Activated T-cell treated with anti-CD3 and anti-CD28 coated beads, Interleukin-2, amount 50 U/mL, for 1 hour (primary cell): Measurements from ENCODE around the gene CLDN5.

Source experiments
- DNase-seq: peaks from one replicate; pipeline ENCODE4 v3.0.0-alpha.2; 2020

CLDN5 gene

DNA sequence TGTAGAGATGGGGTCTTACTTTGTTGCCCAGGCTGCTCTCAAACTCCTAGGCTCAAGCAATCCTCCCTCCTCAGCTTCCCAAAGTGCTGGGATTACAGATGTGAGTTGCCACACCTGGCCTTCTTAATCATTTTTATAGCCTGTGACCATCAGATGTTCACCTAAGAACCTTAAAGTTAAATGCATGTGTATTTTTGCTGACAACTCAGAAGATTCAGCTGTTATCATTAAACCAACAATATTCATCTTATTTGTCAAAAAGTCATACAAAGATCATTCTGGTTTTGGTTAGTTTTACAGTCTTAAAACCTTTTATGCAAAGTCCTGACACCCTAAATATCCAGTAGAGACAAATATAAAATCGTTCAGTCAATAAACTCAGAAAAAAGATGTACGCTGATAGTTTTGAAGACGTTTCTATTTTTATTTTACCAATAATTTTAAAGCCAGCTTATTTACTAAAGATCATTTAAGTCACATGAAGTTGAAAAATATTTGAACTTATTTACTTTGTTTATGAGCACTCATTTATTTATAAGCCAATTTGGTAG is 22.2 kb downstream of the CLDN5 start:
- DNase-seq: no peak

- DNase-seq: no peak
These were observed 24.3 kb downstream of the CLDN5 start for GRCh38 chr22:19499880-19500242.

GRCh38 chr22:19499236-19499879 is 24.9 kb downstream of the CLDN5 start:
- DNase-seq: no peak

- no peak for DNase-seq
These were observed 25.4 kb downstream of the CLDN5 start for GRCh38 chr22:19498866-19499190.

- DNase-seq: no peak
These were observed 25.9 kb downstream of the CLDN5 start for GRCh38 chr22:19498154-19498865.

DNA sequence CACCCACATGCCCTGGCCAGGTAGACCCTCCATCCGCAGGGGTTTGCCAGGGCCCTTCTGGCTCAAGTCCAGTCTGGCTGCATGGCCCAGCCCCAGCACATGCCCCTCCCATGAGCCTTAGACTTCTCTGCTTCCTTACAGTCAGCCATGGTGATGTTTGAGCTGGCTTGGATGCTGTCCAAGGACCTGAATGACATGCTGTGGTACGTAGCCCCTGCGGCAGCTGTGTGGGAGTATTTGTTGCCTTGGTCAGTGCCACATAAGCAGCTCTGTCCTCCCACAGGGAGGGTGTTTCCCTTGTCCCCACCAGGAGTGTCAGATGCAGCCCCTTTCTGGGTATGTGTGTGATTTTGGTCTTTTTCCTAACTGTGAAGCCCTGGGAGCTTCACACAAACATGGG is 27.0 kb downstream of the CLDN5 start:
- no peak for DNase-seq

- DNase-seq: no peak
These were observed 27.9 kb downstream of the CLDN5 start for GRCh38 chr22:19496324-19496630.

GRCh38 chr22:19495562-19496323 is 28.5 kb downstream of the CLDN5 start:
- DNase-seq: no peak

DNA sequence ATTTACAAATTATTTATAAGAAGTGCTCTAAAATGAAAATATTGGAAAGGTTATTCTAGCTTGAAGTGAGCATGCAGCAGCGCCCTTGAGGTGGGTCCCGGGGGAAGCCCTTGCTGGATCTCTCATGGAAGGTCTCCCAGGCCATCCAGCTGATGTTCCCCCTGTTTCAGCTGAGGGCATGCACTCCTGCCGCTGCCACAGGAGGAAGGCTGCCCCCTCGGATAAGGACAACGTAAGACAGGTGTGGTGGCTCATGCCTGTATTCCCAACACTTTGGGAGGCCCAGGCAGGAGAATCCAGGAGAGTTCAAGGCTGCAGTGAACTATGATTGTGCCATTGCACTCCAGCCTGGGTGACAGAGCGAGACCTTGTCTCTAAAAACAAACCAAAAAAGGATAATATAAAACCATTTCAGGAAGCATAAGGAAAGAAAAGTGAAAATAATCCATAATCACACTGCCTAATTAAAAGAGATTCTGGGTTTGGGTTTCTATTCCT is 29.5 kb downstream of the CLDN5 start:
- DNase-seq: no peak

DNA sequence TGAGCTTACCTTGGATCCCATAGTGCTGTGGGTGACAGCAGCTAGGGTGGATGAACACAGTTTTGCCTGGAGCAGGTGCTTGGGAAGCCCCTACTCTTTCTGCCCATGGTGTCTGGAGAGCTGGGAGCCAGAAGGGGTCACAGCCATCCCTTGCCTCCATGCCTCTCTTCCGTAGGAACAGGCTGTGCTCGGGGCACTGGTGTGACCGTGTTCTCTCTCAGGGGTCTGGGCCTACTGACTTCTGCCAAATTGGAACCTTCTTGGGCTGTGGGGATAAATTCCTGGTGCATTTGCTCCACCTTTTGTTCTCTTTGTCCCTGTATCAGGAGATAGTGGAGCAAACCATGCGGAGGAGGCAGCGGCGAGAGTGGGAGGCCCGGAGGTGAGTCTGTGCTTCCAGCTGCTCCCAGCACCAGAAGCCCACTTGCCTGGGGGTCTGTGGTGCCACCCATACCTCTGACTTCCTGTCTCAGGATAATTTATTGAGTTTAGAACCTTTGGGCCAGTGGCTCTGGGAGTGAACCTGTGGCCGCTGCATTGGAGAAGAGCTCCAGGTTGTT is 30.1 kb downstream of the CLDN5 start:
- DNase-seq: no peak

DNA sequence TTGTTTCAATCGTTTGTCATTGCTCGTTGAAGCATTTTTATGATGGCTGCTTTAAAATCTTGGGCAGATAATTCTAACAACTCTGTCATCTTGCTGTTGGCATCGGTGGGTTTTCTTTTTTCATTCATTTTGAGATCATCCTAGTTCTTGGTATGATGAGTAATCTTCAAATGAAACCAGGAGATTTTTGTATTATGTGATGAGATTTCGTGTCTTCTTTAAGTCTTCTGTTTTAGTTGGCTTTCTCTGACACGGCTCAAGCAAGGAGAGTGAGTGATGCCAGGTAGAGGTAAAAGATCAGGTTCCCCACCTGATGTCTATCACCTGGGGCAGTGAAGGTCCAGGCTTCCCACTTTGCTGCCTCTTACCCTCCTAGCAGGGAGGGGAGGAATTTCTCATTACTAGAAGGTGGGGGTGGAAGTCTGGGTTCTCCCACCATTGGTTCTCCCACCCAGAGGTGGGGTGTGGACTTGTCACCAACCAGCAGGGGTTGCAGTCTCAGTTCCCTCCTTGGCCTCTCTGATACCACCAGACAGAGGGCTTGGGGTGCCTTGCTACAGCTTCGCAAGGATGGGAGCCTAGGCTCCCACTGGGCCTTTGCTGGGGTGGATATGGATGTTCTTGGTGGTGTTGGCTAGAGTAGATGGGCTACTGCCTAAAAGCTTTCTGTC is 31.6 kb downstream of the CLDN5 start:
- no peak for DNase-seq

GRCh38 chr22:19490628-19491230 is 33.5 kb downstream of the CLDN5 start:
- no peak for DNase-seq

GRCh38 chr22:19488884-19489843 is 35.0 kb downstream of the CLDN5 start:
- no peak for DNase-seq

DNA sequence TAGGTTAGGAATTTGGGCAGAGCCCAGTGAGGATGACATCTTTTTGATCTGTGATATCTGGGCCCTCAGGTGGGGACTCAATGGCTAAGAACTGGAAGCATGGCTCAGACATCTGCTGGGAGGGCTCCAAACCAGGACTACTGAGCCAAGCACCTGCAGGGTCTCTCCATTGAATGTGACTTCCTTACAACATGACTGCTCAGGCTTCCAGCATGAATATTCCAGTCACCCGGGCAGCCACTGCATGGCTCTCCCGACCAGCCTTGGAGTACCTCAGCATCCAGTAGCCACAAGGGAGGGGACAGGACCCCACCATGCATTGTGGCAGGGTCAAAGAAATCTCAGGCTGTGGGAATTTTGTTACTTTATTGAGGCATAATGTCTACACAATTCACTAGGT is 35.9 kb downstream of the CLDN5 start:
- no peak for DNase-seq

- no peak for DNase-seq
These were observed 40.5 kb downstream of the CLDN5 start for GRCh38 chr22:19483481-19484244.

GRCh38 chr22:19482297-19482696 is 41.9 kb downstream of the CLDN5 start:
- DNase-seq: no peak

DNA sequence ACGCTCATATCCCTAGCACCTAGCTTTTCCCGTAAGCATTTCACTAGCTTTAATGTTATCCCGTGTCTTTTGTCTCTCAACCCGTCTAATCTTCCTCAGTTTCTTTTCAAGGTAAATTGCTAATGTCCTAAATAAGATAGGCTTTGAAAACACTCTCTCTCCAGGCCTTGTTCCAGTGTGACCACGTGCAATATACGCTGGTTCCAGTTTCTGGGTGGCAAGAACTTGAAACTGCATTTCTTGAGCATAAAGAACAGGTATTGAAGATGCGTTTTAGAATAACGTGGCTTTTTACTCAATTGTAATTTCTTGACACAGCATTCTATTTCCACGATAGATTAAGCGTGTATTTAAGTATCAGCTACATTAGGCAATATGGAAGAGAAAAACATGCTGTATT is 43.4 kb downstream of the CLDN5 start:
- DNase-seq: no peak

GRCh38 chr22:19480173-19480568 is 44.0 kb downstream of the CLDN5 start:
- no peak for DNase-seq

GRCh38 chr22:19479355-19480172 is 44.6 kb downstream of the CLDN5 start, which contains the start of gene CDC45:
Gene CDC45 (plus strand): TSS chr22:19479920. CDS start chr22:19479969, 49 bp downstream.
- peak; percentile 88 for DNase-seq
